CD14-positive monocyte (primary cell): ENCODE data around the gene MIPEP. TPM values are rescaled to one million over a fixed set of nuclear protein-coding genes. Genes with fewer than 3 reads are reported as not detected.

Experiments
- DNase-seq, 3 donors: peaks; one replicate each; pipeline ENCODE4 v3.0.0-alpha.2; 2011 to 2022
- H2AFZ ChIP-seq: 2 replicates; pipeline ENCODE4 v1.6.0; 2012; ENCODE audit warnings: mild to moderate bottlenecking, low read depth, low read length, inconsistent platforms; ENCODE audit not compliant: insufficient read depth, poor library complexity, severe bottlenecking
- H3K27ac ChIP-seq, 2 donors: 1 replicate in 1 of 2; 2 replicates in 1 of 2; pipeline ENCODE4 v1.5.1; 2012 to 2013; ENCODE audit warnings: low read length in 2 of 2, control low read depth in 1 of 2, inconsistent platforms in 1 of 2, low read depth in 1 of 2, mild to moderate bottlenecking in 1 of 2
- H3K27me3 ChIP-seq, 2 donors: one replicate each; pipeline versions ENCODE4 v1.6.0 to v1.6.1; 2011 to 2013; ENCODE audit warnings: low read length in 2 of 2; ENCODE audit not compliant: control insufficient read depth in 2 of 2, insufficient read depth in 2 of 2
- H3K36me3 ChIP-seq, 2 donors: replicated peaks in 1 of 2; 1 replicate in 1 of 2; 2 replicates in 1 of 2; pipeline versions ENCODE4 v1.5.1 to v1.6.1; 2012 to 2013; ENCODE audit warnings: low read length in 2 of 2, control low read depth in 1 of 2, inconsistent platforms in 1 of 2, mild to moderate bottlenecking in 1 of 2; ENCODE audit not compliant: insufficient read depth in 2 of 2, control insufficient read depth in 1 of 2
- H3K4me1 ChIP-seq, 2 donors: 1 replicate in 1 of 2; 2 replicates in 1 of 2; pipeline versions ENCODE4 v1.5.1 to v1.6.1; 2012 to 2013; ENCODE audit warnings: low read length in 2 of 2, control low read depth in 1 of 2, inconsistent platforms in 1 of 2, mild to moderate bottlenecking in 1 of 2, moderate library complexity in 1 of 2; ENCODE audit not compliant: insufficient read depth in 2 of 2, control insufficient read depth in 1 of 2
- H3K4me2 ChIP-seq: replicated peaks from 2 replicates; pipeline ENCODE3; 2012; ENCODE audit warnings: low read length, moderate library complexity, mild to moderate bottlenecking; ENCODE audit not compliant: poor library complexity, severe bottlenecking; ENCODE audit errors: extremely low read depth
- H3K4me3 ChIP-seq, 3 experiments: fragments of 200-600 bp in 1 of 3; sonication (generic) in 1 of 3; replicated peaks in 1 of 3; 1 replicate in 2 of 3; 2 replicates in 1 of 3; pipeline ENCODE4 v1.5.1; 2011 to 2013; ENCODE audit warnings: low read length in 3 of 3, mild to moderate bottlenecking in 3 of 3, control low read depth in 2 of 3, low read depth in 2 of 3, inconsistent platforms in 1 of 3, moderate library complexity in 1 of 3
- H3K79me2 ChIP-seq: 2 replicates; pipeline ENCODE4 v1.6.0; 2012; ENCODE audit warnings: mild to moderate bottlenecking, control low read depth, inconsistent platforms, low read length, moderate library complexity; ENCODE audit not compliant: insufficient read depth
- H3K9ac ChIP-seq: 2 replicates; pipeline ENCODE4 v1.6.0; 2017; ENCODE audit warnings: low read length, mild to moderate bottlenecking; ENCODE audit not compliant: insufficient read depth, poor library complexity, severe bottlenecking
- H3K9me3 ChIP-seq, 2 donors: replicated peaks in 1 of 2; 1 replicate in 1 of 2; 2 replicates in 1 of 2; pipeline versions ENCODE4 v1.5.1 to v1.6.1; 2012 to 2013; ENCODE audit warnings: low read length in 2 of 2, control low read depth in 1 of 2; ENCODE audit not compliant: control insufficient read depth in 1 of 2, insufficient read depth in 1 of 2
- H4K20me1 ChIP-seq: 2 replicates; pipeline ENCODE4 v1.6.0; 2012; ENCODE audit warnings: mild to moderate bottlenecking, low read length, control low read depth, moderate library complexity; ENCODE audit not compliant: insufficient read depth
- H3K27ac Mint-ChIP-seq, 7 donors: one replicate each; pipeline ENCODE4 v1.8.0; 2020; ENCODE audit warnings: mild to moderate bottlenecking in 7 of 7, mixed read lengths in 7 of 7, moderate library complexity in 6 of 7, inconsistent platforms in 2 of 7
- H3K27me3 Mint-ChIP-seq, 3 donors: one replicate each; pipeline ENCODE4 v1.8.0; 2021 to 2022; ENCODE audit warnings: low read depth in 3 of 3, mild to moderate bottlenecking in 3 of 3, mixed read lengths in 3 of 3, moderate library complexity in 3 of 3, inconsistent platforms in 1 of 3
- H3K36me3 Mint-ChIP-seq, 2 donors: one replicate each; pipeline ENCODE4 v1.8.0; 2020; ENCODE audit warnings: mixed read lengths in 2 of 2, inconsistent platforms in 1 of 2, mild to moderate bottlenecking in 1 of 2
- H3K4me1 Mint-ChIP-seq: one replicate; pipeline ENCODE4 v1.8.0; 2020; ENCODE audit warnings: mild to moderate bottlenecking, mixed read lengths
- H3K4me3 Mint-ChIP-seq, 2 donors: one replicate each; pipeline ENCODE4 v1.8.0; 2020; ENCODE audit warnings: mild to moderate bottlenecking in 2 of 2, mixed read lengths in 2 of 2, moderate library complexity in 1 of 2
- H3K9me3 Mint-ChIP-seq, 7 donors: one replicate each; pipeline ENCODE4 v1.8.0; 2020 to 2022; ENCODE audit warnings: mixed read lengths in 7 of 7, mild to moderate bottlenecking in 6 of 7, moderate library complexity in 6 of 7, inconsistent platforms in 2 of 7
- CTCF ChIP-seq: fragments of 200-600 bp; IDR thresholded peaks from one replicate; pipeline ENCODE4 v1.8.0; 2022; ENCODE audit warnings: antibody characterized with exemption, mild to moderate bottlenecking
- WGBS: methylation state at CpG from one replicate; pipeline ENCODE4 v1.1.5; 2013; ENCODE audit warnings: missing lambda C conversion rate; ENCODE audit not compliant: insufficient coverage; 5-methylcytosine and 5-hydroxymethylcytosine counted together
- intact Hi-C, 2 donors: fragments of 100-400 bp; cut with micrococcal nuclease; formaldehyde crosslinking; loops; one replicate each; pipeline versions ENCODE4 v1.15.0 to v1.15.1; 2023
- polyA plus RNA-seq, 3 donors: library from polyadenylated mRNA; depleted of rRNA in 1 of 3; unstranded in 2 of 3; stranded (reverse) in 1 of 3; fragments of 300-500 nt in 2 of 3; fragments of >200 nt in 1 of 3; fragmentation: Illumina TruSeq in 2 of 3; gene quantifications; 1 replicate in 2 of 3; 2 replicates in 1 of 3; pipeline ENCODE4 v1.2.3, GENCODE V29; 2012 to 2021

MIPEP gene
- polyA plus RNA-seq, 3 donors = 1.2 to 9.9 (median 7.7) TPM

- no peaks in the 10 kb centered on the region for H3K4me1 ChIP-seq
- H3K36me3 Mint-ChIP-seq = no peaks in the 10 kb centered on the region
- H3K4me3 ChIP-seq = no peak overlapping the region
- H2AFZ ChIP-seq = no peak overlapping the region
- no peak overlapping the region for H3K4me2 ChIP-seq
- H3K9me3 Mint-ChIP-seq = peaks cover 0 to 2% (median 0%) of the 10 kb centered on the region in 7 donors
- no peaks in the 10 kb centered on the region for H3K9me3 ChIP-seq
- H3K27me3 ChIP-seq = no peaks in the 10 kb centered on the region
- DNase-seq = no peak
- H3K4me3 Mint-ChIP-seq = no peak overlapping the region
- 55% methylated on average over 1 of the region's 1 CpG for WGBS
- no peak for TF ChIP-seq CTCF
- peaks cover 0 to 2% (median 0%) of the 10 kb centered on the region in 3 donors for H3K27me3 Mint-ChIP-seq
- H3K27ac Mint-ChIP-seq = no peak overlapping the region
- H3K27ac ChIP-seq = no peak overlapping the region
- H3K36me3 ChIP-seq = no peaks in the 10 kb centered on the region
- peaks cover 2% of the 10 kb centered on the region for H3K4me1 Mint-ChIP-seq
- H3K79me2 ChIP-seq = no peaks in the 10 kb centered on the region
- no peak overlapping the region for H3K9ac ChIP-seq
- H4K20me1 ChIP-seq = no peaks in the 10 kb centered on the region
- intact Hi-C loops = no loop called here
These were observed 122.3 kb downstream of the MIPEP start for GRCh38 chr13:23766939-23767338.

GRCh38 chr13:23766283-23766682 lies 122.9 kb downstream of the MIPEP start:
- H3K36me3 Mint-ChIP-seq = no peaks in the 10 kb centered on the region

More at GRCh38 chr13:23766283-23766682, 122.9 kb downstream of the MIPEP start:
- no peaks in the 10 kb centered on the region for H3K36me3 ChIP-seq
- H3K27me3 ChIP-seq = no peaks in the 10 kb centered on the region
- no peaks in the 10 kb centered on the region for H3K79me2 ChIP-seq
- no peaks in the 10 kb centered on the region for H3K4me1 Mint-ChIP-seq
- H2AFZ ChIP-seq = no peak overlapping the region
- 94% methylated on average over 2 of the region's 2 CpGs for WGBS
- no peak overlapping the region for H3K4me2 ChIP-seq
- peaks cover 0 to 2% (median 0%) of the 10 kb centered on the region in 7 donors for H3K9me3 Mint-ChIP-seq
- DNase-seq = no peak
- H3K9me3 ChIP-seq = no peaks in the 10 kb centered on the region
- H3K4me1 ChIP-seq = no peaks in the 10 kb centered on the region
- H3K27ac ChIP-seq = no peak overlapping the region
- H4K20me1 ChIP-seq = no peaks in the 10 kb centered on the region
- H3K4me3 Mint-ChIP-seq = no peak overlapping the region
- H3K27ac Mint-ChIP-seq = no peak overlapping the region
- H3K27me3 Mint-ChIP-seq = peaks cover 0 to 2% (median 0%) of the 10 kb centered on the region in 3 donors
- no peak overlapping the region for H3K4me3 ChIP-seq
- intact Hi-C loops = no loop called here
- TF ChIP-seq CTCF = no peak
- H3K9ac ChIP-seq = no peak overlapping the region
